ENCODE results near the gene R3HDM4. TPM values are rescaled to one million over a fixed set of nuclear protein-coding genes. Genes with fewer than 3 reads are reported as not detected.

R3HDM4 gene
- total and polyA plus RNA-seq, 2 donors (not counting 3 experiments of a cell fraction or from before 2014, with no cell fraction given): 51.8 to 53.9 TPM

- Histone ChIP-seq H3K27me3 (ENCODE audit: control insufficient read depth in 2 of 2, insufficient read depth in 2 of 2, low read length in 2 of 2) (no peaks in the 10 kb centered on the region), H3K27ac (ENCODE audit: insufficient read depth, low read depth, low read length) (no peak overlapping the region), H3K9me1 (replicated peaks; ENCODE audit: control insufficient read depth, extremely low read depth, insufficient read depth, low read length) (no peaks in the 10 kb centered on the region), H3K79me2 (ENCODE audit: control insufficient read depth, insufficient read depth, low read length) (no peaks in the 10 kb centered on the region), H3K9ac (replicated peaks; ENCODE audit: extremely low read depth, insufficient read depth, low read length) (no peak overlapping the region), H3K4me1 (ENCODE audit: control insufficient read depth, extremely low read depth, insufficient read depth, low read length) (no peaks in the 10 kb centered on the region), H3K36me3 (ENCODE audit: control insufficient read depth in 2 of 2, extremely low read depth in 1 of 2, insufficient read depth in 2 of 2, low read length in 2 of 2) (peaks cover 0 to 11% of the 10 kb centered on the region in 2 experiments), H3K9me3 (replicated peaks; ENCODE audit: control insufficient read depth, insufficient read depth, low read length) (no peaks in the 10 kb centered on the region), H3K4me3 (replicated peaks in 1 of 3; ENCODE audit: insufficient read depth in 1 of 3, low read depth in 1 of 3, low read length in 3 of 3) (no peak overlapping the region), H3K4me2 (ENCODE audit: insufficient read depth, low read length) (no peak overlapping the region), H4K20me1 (replicated peaks; ENCODE audit: control insufficient read depth, extremely low read depth, insufficient read depth, low read length) (no peaks in the 10 kb centered on the region), H2AFZ (ENCODE audit: low read depth, low read length) (no peak overlapping the region)
- TF ChIP-seq JUN (IDR thresholded peaks at IDR 0.05; ENCODE audit: borderline replicate concordance, insufficient read depth, insufficient read length, low read depth) (no peak), FOS (IDR thresholded peaks at IDR 0.05; ENCODE audit: borderline replicate concordance, insufficient read depth, low read length) (no peak), EZH2 (IDR thresholded peaks at IDR 0.05; ENCODE audit: borderline replicate concordance, low read depth, low read length, severe bottlenecking) (no peak), POLR2AphosphoS5 (IDR thresholded peaks at IDR 0.05; ENCODE audit: insufficient read depth, low read depth, low read length) (no peak), MAX (IDR thresholded peaks at IDR 0.05; ENCODE audit: insufficient read depth, insufficient read length) (no peak), GATA2 (IDR thresholded peaks at IDR 0.05; ENCODE audit: insufficient read depth, insufficient read length, low read depth, low read length) (no peak), CTCF (IDR thresholded peaks at IDR 0.05; ENCODE audit: extremely low read depth in 1 of 2, insufficient read depth in 1 of 2, low read depth in 1 of 2, low read length in 2 of 2) (no peak), POLR2A (IDR thresholded peaks at IDR 0.05; ENCODE audit: low read depth, low read length) (no peak), MYC (IDR thresholded peaks at IDR 0.05; ENCODE audit: low read depth, low read length) (no peak)
- no peak for FAIRE-seq
- no peak for DNase-seq (ENCODE audit: low read depth, low spot score)
- BruUV-seq (replicated peaks): no TSS peak
- CTCF ChIA-PET: interaction anchor here (0.6 kb wide), 1 partner anchor 8 kb away, joined by 3 read pairs; the partner anchor contains the start of genes MED16 and RNU6-9
- POLR2A ChIA-PET: interaction anchor here (1.2 kb wide), 1 partner anchor 9 kb away, joined by 4 read pairs; no protein-coding TSS in a partner anchor
- intact Hi-C loops (cut with micrococcal nuclease): no loop called here
- dilution Hi-C loops (cut with MboI; ENCODE audit: extremely low pct_ligation_motif_present, low sequenced_read_pairs): no loop called here
Measured at GRCh38 chr19:901216-902092, 11.6 kb downstream of the R3HDM4 start.

All from endothelial cell of umbilical vein (primary cell).